IPS DF 6.9 (cell line): ENCODE results near the gene ACVRL1.
A peak's percentile ranks its signal among the peaks of the same experiment; 100 is the strongest.

Experiments used
- DNase-seq: peaks from one replicate; pipeline ENCODE4 v3.0.0-alpha.2; 2013; ENCODE audit warnings: low read depth, low spot score
- H3K27ac ChIP-seq: one replicate; pipeline ENCODE4 v1.5.1; 2013; ENCODE audit warnings: low read length, control low read depth
- H3K27me3 ChIP-seq: 2 replicates; pipeline ENCODE4 v1.6.1; 2013; ENCODE audit warnings: mild to moderate bottlenecking, low read length; ENCODE audit not compliant: control insufficient read depth, insufficient read depth
- H3K36me3 ChIP-seq: 2 replicates; pipeline ENCODE4 v1.6.1; 2013; ENCODE audit warnings: low read length; ENCODE audit not compliant: control insufficient read depth, insufficient read depth
- H3K4me1 ChIP-seq: 2 replicates; pipeline ENCODE4 v1.6.1; 2013; ENCODE audit warnings: low read length; ENCODE audit not compliant: control insufficient read depth, insufficient read depth
- H3K4me3 ChIP-seq: 2 replicates; pipeline ENCODE4 v1.5.1; 2013; ENCODE audit warnings: mild to moderate bottlenecking, low read length
- H3K9me3 ChIP-seq: 2 replicates; pipeline ENCODE4 v1.6.1; 2013; ENCODE audit warnings: low read length, inconsistent platforms; ENCODE audit not compliant: control insufficient read depth, insufficient read depth
- WGBS: extraction: QIAGEN DNeasy Blood & Tissue Kit; methylation state at CpG from one replicate; pipeline ENCODE4 v1.1.7; 2013; ENCODE audit warnings: mixed read lengths, missing lambda C conversion rate; ENCODE audit not compliant: insufficient read length, insufficient coverage; 5-methylcytosine and 5-hydroxymethylcytosine counted together

ACVRL1 gene

GRCh38 chr12:51907083-51907855 lies at the start of gene ACVRL1:
TSS of gene ACVRL1 (plus strand) at chr12:51907504. CDS start at chr12:51912475, 4,971 bp downstream.
- H3K27ac ChIP-seq = no peak within 1 kb of the TSS
- H3K36me3 ChIP-seq = no peaks in the 10 kb centered on the region
- H3K27me3 ChIP-seq = peaks cover 7% of the 10 kb centered on the region; the same call in 1 of the 2 replicates
- no peak for DNase-seq
- no peaks in the 10 kb centered on the region; the same call in 1 of the 2 replicates for H3K4me1 ChIP-seq
- H3K9me3 ChIP-seq = no peaks in the 10 kb centered on the region
- peak within 1 kb of the TSS; percentile 30; the same call in 1 of the 2 replicates for H3K4me3 ChIP-seq
- WGBS = no CpG with 5 or more reads among the region's 74 CpGs

GRCh38 chr12:51860986-51861385 lies 46.3 kb upstream of the ACVRL1 start:
- WGBS = no CpG with 5 or more reads among the region's 3 CpGs
- peaks cover 7% of the 10 kb centered on the region for H3K4me1 ChIP-seq
- no peak overlapping the region for H3K27ac ChIP-seq
- no peaks in the 10 kb centered on the region; the same call in 1 of the 2 replicates for H3K27me3 ChIP-seq
- H3K36me3 ChIP-seq = no peaks in the 10 kb centered on the region
- H3K9me3 ChIP-seq = no peaks in the 10 kb centered on the region
- H3K4me3 ChIP-seq = no peak overlapping the region
- no peak for DNase-seq

GRCh38 chr12:51862947-51863346 lies 44.4 kb upstream of the ACVRL1 start:
- Histone ChIP-seq H3K27me3 (no peaks in the 10 kb centered on the region; the same call in 1 of the 2 replicates), H3K36me3 (no peaks in the 10 kb centered on the region), H3K4me3 (no peak overlapping the region), H3K27ac (no peak overlapping the region), H3K4me1 (peaks cover 9% of the 10 kb centered on the region), H3K9me3 (no peaks in the 10 kb centered on the region)
- no CpG with 5 or more reads among the region's 4 CpGs for WGBS
- DNase-seq = no peak

GRCh38 chr12:51863363-51863932 lies 43.9 kb upstream of the ACVRL1 start:
- Histone ChIP-seq H3K36me3 (no peaks in the 10 kb centered on the region), H3K27ac (no peak overlapping the region), H3K9me3 (no peaks in the 10 kb centered on the region), H3K4me3 (peak overlapping the region; percentile 41; the same call in 1 of the 2 replicates), H3K4me1 (peaks cover 9% of the 10 kb centered on the region), H3K27me3 (peaks cover 4% of the 10 kb centered on the region; the same call in 1 of the 2 replicates)
- no CpG with 5 or more reads among the region's 17 CpGs for WGBS
- no peak for DNase-seq

GRCh38 chr12:51863933-51864832 lies 43.1 kb upstream of the ACVRL1 start:
- Histone ChIP-seq H3K27ac (no peak overlapping the region), H3K4me3 (peak overlapping the region; percentile 41; the same call in 1 of the 2 replicates), H3K36me3 (no peaks in the 10 kb centered on the region), H3K9me3 (no peaks in the 10 kb centered on the region), H3K27me3 (peaks cover 5% of the 10 kb centered on the region; the same call in 1 of the 2 replicates), H3K4me1 (peaks cover 9% of the 10 kb centered on the region)
- no peak for DNase-seq
- WGBS = no CpG with 5 or more reads among the region's 53 CpGs

GRCh38 chr12:51864833-51865670 lies 42.3 kb upstream of the ACVRL1 start:
- Histone ChIP-seq H3K9me3 (no peaks in the 10 kb centered on the region), H3K36me3 (no peaks in the 10 kb centered on the region), H3K4me3 (peak overlapping the region; percentile 41; the same call in 1 of the 2 replicates), H3K27me3 (peaks cover 5% of the 10 kb centered on the region; the same call in 1 of the 2 replicates), H3K27ac (no peak overlapping the region), H3K4me1 (peaks cover 12% of the 10 kb centered on the region)
- no peak for DNase-seq
- WGBS = no CpG with 5 or more reads among the region's 12 CpGs

- Histone ChIP-seq H3K36me3 (no peaks in the 10 kb centered on the region), H3K4me1 (peaks cover 12% of the 10 kb centered on the region), H3K27me3 (peaks cover 5% of the 10 kb centered on the region; the same call in 1 of the 2 replicates), H3K4me3 (no peak overlapping the region), H3K27ac (no peak overlapping the region), H3K9me3 (no peaks in the 10 kb centered on the region)
- no peak for DNase-seq
- no CpG with 5 or more reads among the region's 7 CpGs for WGBS
Measured at GRCh38 chr12:51865757-51866270, 41.5 kb upstream of the ACVRL1 start.

GRCh38 chr12:51866324-51866723 lies 41.0 kb upstream of the ACVRL1 start:
- Histone ChIP-seq H3K4me3 (no peak overlapping the region), H3K27ac (no peak overlapping the region), H3K27me3 (peaks cover 7% of the 10 kb centered on the region; the same call in 1 of the 2 replicates), H3K4me1 (peaks cover 12% of the 10 kb centered on the region), H3K36me3 (no peaks in the 10 kb centered on the region), H3K9me3 (no peaks in the 10 kb centered on the region)
- no CpG with 5 or more reads among the region's 4 CpGs for WGBS
- DNase-seq = no peak

GRCh38 chr12:51866762-51867161 lies 40.5 kb upstream of the ACVRL1 start:
- WGBS = no CpG with 5 or more reads among the region's 8 CpGs
- Histone ChIP-seq H3K4me1 (peaks cover 12% of the 10 kb centered on the region), H3K9me3 (no peaks in the 10 kb centered on the region), H3K27me3 (peaks cover 7% of the 10 kb centered on the region; the same call in 1 of the 2 replicates), H3K27ac (no peak overlapping the region), H3K36me3 (no peaks in the 10 kb centered on the region), H3K4me3 (no peak overlapping the region)
- no peak for DNase-seq
